Testis (tissue), 3 donors: ENCODE measurements around the gene VPS33A. TPM values are rescaled to one million over a fixed set of nuclear protein-coding genes. Genes with fewer than 3 reads are reported as not detected.
A peak's percentile ranks its signal among the peaks of the same experiment; 100 is the strongest.
"Not testable (repeated sequence)": the region's sequence is repeated elsewhere in the genome, so short reads cannot be mapped to it uniquely, and the experiment has no call there.

ENCODE experiments used
- DNase-seq: peaks from one replicate; pipeline ENCODE4 v3.0.0-alpha.2; 2019
- H3K27ac ChIP-seq, 2 donors: fragments of 200-600 bp; sonication (generic); one replicate each; pipeline ENCODE4 v1.5.1; 2019
- H3K27me3 ChIP-seq: fragments of 200-600 bp; sonication (generic); one replicate; pipeline ENCODE4 v1.5.1; 2019
- H3K36me3 ChIP-seq: fragments of 200-600 bp; sonication (generic); one replicate; pipeline ENCODE4 v1.5.1; 2017; ENCODE audit warnings: low read depth; ENCODE audit errors: missing control alignments
- H3K4me1 ChIP-seq: fragments of 200-600 bp; sonication (generic); one replicate; pipeline ENCODE4 v1.5.1; 2019
- H3K4me3 ChIP-seq, 2 donors: fragments of 200-600 bp; sonication (generic); one replicate each; pipeline ENCODE4 v1.5.1; 2017 to 2019
- H3K9me3 ChIP-seq: fragments of 200-600 bp; sonication (generic); one replicate; pipeline ENCODE4 v1.5.1; 2017
- CTCF ChIP-seq, 3 experiments: fragments of 450-650 bp in 2 of 3; fragments of 200-600 bp in 1 of 3; sonication (generic) in 1 of 3; IDR thresholded peaks; one replicate each; pipeline ENCODE4 v1.5.1; 2016 to 2019; ENCODE audit warnings: antibody characterized with exemption in 3 of 3, mild to moderate bottlenecking in 2 of 3, moderate library complexity in 1 of 3
- POLR2A ChIP-seq: fragments of 450-650 bp; IDR thresholded peaks from one replicate; pipeline ENCODE4 v1.6.1; 2017; ENCODE audit warnings: antibody characterized with exemption, mild to moderate bottlenecking, moderate library complexity
- WGBS, 2 donors: methylation state at CpG; one replicate each; pipeline ENCODE4 v1.1.5; 2018; 5-methylcytosine and 5-hydroxymethylcytosine counted together
- intact Hi-C: fragments of 100-400 bp; cut with DNase I; formaldehyde crosslinking; loops from one replicate; pipeline ENCODE4 v1.15.1; 2023; ENCODE audit warnings: low total_unique reads
- polyA plus RNA-seq: library from polyadenylated mRNA; stranded (reverse); fragments of 350-450 nt; fragmentation: Illumina TruSeq; extraction: RNeasy Lipid Tissue Mini Kit (QIAGEN cat#74804); gene quantifications from one replicate; pipeline ENCODE4 v1.2.3, GENCODE V29; 2014; ENCODE audit warnings: low read depth, low replicate concordance; ENCODE audit not compliant: insufficient read depth
- total RNA-seq, 2 donors: library from RNA; depleted of rRNA; stranded (reverse); fragments of >200 nt; gene quantifications; one replicate each; pipeline ENCODE4 v1.2.3, GENCODE V29; 2016

The VPS33A gene
- total and polyA plus RNA-seq, 3 donors from 2014 or later = 36.1 to 50.1 (median 41.3) TPM

GRCh38 chr12:122203301-122204166 lies 62.8 kb downstream of the VPS33A start, which contains the start of gene B3GNT4:
B3GNT4 (plus strand) TSS chr12:122203709; CDS start chr12:122204619, 910 bp downstream.
- no peaks in the 10 kb centered on the region for H3K36me3 ChIP-seq
- TF ChIP-seq CTCF (IDR thresholded peaks at IDR 0.05) = no peak
- no peak for TF ChIP-seq POLR2A
- no peak within 1 kb of the TSS for H3K27ac ChIP-seq
- no peaks in the 10 kb centered on the region for H3K9me3 ChIP-seq
- peak; percentile 76 for DNase-seq
- no peaks in the 10 kb centered on the region for H3K27me3 ChIP-seq
- intact Hi-C loops = no loop called here
- H3K4me1 ChIP-seq = no peaks in the 10 kb centered on the region
- WGBS, 2 donors = 0% methylated on average over 1 to 64 of the region's 104 CpGs
- peak within 1 kb of the TSS; percentile 51 to 66 for H3K4me3 ChIP-seq

GRCh38 chr12:122202811-122203210 lies 63.5 kb downstream of the VPS33A start:
- intact Hi-C loops, H3K27ac ChIP-seq, DNase-seq, H3K36me3 ChIP-seq, H3K27me3 ChIP-seq, H3K4me1 ChIP-seq, H3K9me3 ChIP-seq: not testable (repeated sequence)
- peak overlapping the region; percentile 51 to 66 for H3K4me3 ChIP-seq
- WGBS, 2 donors = 39 to 52% methylated on average over 19 of the region's 19 CpGs

GRCh38 chr12:122202017-122202416 lies 64.3 kb downstream of the VPS33A start:
- DNase-seq = no peak
- 88 to 91% methylated on average over 6 of the region's 6 CpGs for WGBS, 2 donors
- Histone ChIP-seq H3K9me3 (no peaks in the 10 kb centered on the region), H3K27me3 (no peaks in the 10 kb centered on the region), H3K36me3 (no peaks in the 10 kb centered on the region), H3K27ac (no peak overlapping the region), H3K4me3 (no peak overlapping the region), H3K4me1 (no peaks in the 10 kb centered on the region)
- intact Hi-C loops = no loop called here
- no peak for TF ChIP-seq CTCF (IDR thresholded peaks at IDR 0.05)
- TF ChIP-seq POLR2A = no peak

DNA sequence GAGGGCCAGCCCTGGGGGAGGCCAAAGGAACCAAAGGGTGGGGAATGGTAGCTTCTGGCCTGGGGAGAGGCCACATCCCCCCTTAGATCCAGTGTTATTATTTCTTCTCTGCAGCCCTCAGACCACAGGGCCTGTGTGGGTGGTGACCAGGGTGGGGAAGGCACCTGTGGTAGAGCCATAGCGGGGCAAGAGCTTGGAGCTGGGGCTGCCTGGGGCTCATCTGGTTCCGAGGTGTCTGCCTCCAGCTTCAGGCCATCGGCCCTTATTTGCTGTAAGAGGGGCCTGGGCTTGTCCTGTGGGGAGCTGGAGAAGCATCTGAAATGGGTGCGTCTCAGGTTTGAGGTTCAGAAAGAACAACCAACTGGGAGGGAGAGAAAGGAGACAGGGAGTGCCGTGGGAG lies 64.9 kb downstream of the VPS33A start:
- WGBS, 2 donors = 87 to 95% methylated on average over 4 to 5 of the region's 5 CpGs
- H3K36me3 ChIP-seq = no peaks in the 10 kb centered on the region
- no peak overlapping the region for H3K27ac ChIP-seq
- H3K4me1 ChIP-seq = no peaks in the 10 kb centered on the region
- no peaks in the 10 kb centered on the region for H3K27me3 ChIP-seq
- no peak for DNase-seq
- intact Hi-C loops = no loop called here
- H3K9me3 ChIP-seq = no peaks in the 10 kb centered on the region
- H3K4me3 ChIP-seq = no peak overlapping the region
- no peak for TF ChIP-seq POLR2A
- no peak for TF ChIP-seq CTCF (IDR thresholded peaks at IDR 0.05)

- 75 to 76% methylated on average over 6 to 24 of the region's 24 CpGs for WGBS, 2 donors
- H3K4me3 ChIP-seq = no peak overlapping the region
Measured at GRCh38 chr12:122200541-122201175, 65.6 kb downstream of the VPS33A start.

More at GRCh38 chr12:122200541-122201175, 65.6 kb downstream of the VPS33A start:
- no peak for DNase-seq
- Histone ChIP-seq H3K27ac (no peak overlapping the region), H3K4me1 (no peaks in the 10 kb centered on the region), H3K9me3 (no peaks in the 10 kb centered on the region), H3K27me3 (no peaks in the 10 kb centered on the region), H3K36me3 (no peaks in the 10 kb centered on the region)
- TF ChIP-seq POLR2A (no peak), CTCF (IDR thresholded peaks at IDR 0.05) (no peak)
- intact Hi-C loops = no loop called here
